WI38 (cell line): ENCODE data around the gene FCER2.

Experiments
- H3K4me3 ChIP-seq: 2 replicates; pipeline ENCODE4 v1.5.1; 2011; ENCODE audit warnings: low read depth, mild to moderate bottlenecking, control low read depth, low read length
- CTCF ChIP-seq: IDR thresholded peaks from 2 replicates; pipeline ENCODE4 v1.5.1; 2012; ENCODE audit warnings: low read depth, mild to moderate bottlenecking, control low read depth, low read length

The FCER2 gene

DNA sequence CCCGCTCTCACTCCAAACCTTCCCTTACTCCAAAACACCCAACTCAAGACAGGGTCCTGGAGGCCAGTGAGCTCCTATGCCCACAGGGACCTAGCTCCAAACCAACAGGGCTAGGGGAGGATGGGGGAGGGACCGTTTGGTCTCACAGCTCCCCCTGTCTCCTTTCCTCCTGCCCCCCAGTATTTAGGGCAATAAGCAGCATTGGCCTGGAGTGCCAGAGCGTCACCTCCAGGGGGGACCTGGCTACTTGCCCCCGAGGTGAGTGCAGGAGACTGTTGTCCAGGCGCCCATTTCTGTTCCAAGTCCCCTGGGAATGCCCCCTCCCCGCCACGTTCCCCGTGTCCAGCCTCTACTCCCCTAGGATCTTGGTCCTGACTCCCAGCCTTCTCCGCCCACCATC lies 32.3 kb downstream of the FCER2 start:
- TF ChIP-seq CTCF = no peak
- no peak overlapping the region for H3K4me3 ChIP-seq

- no peak for TF ChIP-seq CTCF
- H3K4me3 ChIP-seq = no peak within 1 kb of the TSS
These were observed 33.1 kb downstream of the FCER2 start, which contains the start of gene RETN for GRCh38 chr19:7668842-7669241. TSS of gene RETN (plus strand) at chr19:7669049. CDS start at chr19:7669327, 278 bp downstream.

- H3K4me3 ChIP-seq = no peak overlapping the region
- TF ChIP-seq CTCF = no peak
These were observed 36.9 kb downstream of the FCER2 start for GRCh38 chr19:7665076-7665475.

DNA sequence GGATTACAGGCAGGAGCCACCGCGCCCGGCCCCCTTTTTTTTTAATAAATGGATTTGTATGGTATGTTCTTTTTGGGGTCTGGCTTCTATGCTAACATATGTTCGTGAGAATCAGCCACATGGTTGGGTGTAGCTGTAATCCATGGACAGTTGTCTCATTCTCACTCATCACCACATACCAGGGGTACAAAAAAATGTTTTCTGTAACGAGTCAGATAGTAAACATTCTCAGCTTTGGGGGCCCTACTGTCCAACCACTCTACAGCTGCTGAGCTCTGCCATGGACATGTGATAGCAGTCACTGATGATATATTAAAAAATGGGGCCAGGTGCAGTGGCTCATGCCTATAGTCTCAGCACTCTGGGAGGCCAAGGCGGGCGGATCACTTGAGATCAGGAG lies 38.2 kb downstream of the FCER2 start:
- no peak for TF ChIP-seq CTCF
- H3K4me3 ChIP-seq = no peak overlapping the region

DNA sequence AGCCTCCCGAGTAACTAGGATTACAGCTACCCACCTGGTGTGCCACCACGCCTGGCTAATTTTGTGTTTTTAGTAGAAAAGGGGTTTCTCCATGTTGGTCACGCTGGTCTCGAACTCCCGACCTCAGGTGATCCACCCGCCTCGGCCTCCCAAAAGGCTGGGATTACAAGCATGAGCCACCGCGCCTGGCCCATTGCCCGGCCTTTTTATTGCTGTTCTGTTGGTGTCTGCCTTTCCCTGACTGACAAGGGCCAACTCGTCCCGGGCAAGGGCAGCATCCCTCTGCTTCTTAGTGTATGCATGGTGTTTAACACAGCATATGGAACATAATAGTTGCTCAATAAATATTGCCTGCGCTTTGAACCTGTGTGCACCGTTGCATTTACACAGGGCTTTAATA lies 39.3 kb downstream of the FCER2 start:
- no peak overlapping the region for H3K4me3 ChIP-seq
- TF ChIP-seq CTCF = no peak

DNA sequence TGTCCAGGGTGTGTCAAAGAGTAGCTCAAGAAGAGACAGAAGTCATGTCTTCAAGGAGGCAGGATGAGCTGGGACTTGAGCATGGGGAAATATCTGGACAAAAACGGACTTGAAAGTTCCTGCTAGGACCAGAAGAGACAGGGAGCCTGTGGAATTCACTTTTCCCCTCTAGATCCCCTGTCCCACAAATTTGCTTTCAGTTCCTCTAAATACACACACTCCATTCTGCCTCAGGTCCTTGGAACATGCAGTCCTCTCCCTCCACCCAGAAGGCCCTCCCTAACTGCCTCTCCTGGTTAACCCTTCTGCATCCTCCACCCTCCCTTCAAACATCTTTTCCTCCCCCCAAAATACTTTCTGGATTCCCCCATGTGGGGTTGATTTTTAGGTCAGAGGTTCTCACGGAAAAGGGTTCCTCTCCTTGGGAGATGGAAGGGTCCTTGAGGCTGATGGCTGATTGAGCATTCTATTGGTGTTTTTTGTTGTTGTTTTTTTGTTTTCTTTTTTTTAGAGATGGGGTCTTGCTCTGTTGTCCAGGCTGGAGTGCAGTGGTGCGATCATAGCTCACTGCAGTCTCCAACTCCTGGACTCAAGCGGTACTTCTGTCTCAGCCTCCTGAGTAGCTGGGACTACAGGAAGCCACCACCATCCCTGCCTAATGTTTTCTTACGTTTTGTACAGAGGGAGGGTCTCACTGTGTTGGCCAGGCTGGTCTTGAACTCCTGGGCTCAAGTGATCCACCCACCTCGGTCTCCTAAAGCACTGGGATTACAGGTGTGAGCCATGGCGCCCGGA lies 40.0 kb downstream of the FCER2 start:
- no peak overlapping the region for H3K4me3 ChIP-seq
- TF ChIP-seq CTCF = no peak

DNA sequence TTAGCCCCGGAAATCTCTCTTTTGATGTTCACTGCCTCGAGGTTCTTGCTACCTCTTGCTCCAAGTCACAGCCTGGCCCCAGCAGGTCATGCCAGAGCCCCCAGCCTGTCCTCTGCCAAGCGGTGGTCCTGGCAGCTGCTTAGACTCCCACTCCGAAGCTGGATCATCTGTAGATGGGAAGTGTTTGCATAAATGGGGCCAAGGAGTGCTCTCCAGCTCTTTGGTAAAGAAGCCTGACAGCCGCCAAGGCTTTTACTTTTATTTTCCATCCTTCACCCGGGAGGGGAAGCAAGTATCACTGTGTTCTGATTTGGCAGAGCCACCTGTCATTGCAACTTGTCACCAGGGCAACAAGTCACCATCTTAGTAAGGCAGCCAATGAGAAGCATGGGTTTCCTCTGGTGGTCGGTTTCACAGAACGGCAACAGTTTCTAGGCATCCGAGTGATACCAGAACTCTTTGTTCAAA lies 43.7 kb downstream of the FCER2 start:
- no peak overlapping the region for H3K4me3 ChIP-seq

More for the DNA sequence above, 43.7 kb downstream of the FCER2 start:
- TF ChIP-seq CTCF = no peak
